Large intestine (tissue), 12 donors: ENCODE data around the gene HEATR5A. TPM values are rescaled to one million over a fixed set of nuclear protein-coding genes. Genes with fewer than 3 reads are reported as not detected.
"Not testable (repeated sequence)": the region's sequence is repeated elsewhere in the genome, so short reads cannot be mapped to it uniquely, and the experiment has no call there.

Experiments used
- DNase-seq, 2 donors: peaks; one replicate each; pipeline versions ENCODE4 v3.0.0 to v3.0.0-alpha.2; 2013
- H3K27ac ChIP-seq: one replicate; pipeline ENCODE4 v1.5.1; 2013; ENCODE audit warnings: low read length
- H3K27me3 ChIP-seq: 2 replicates; pipeline ENCODE4 v1.6.1; 2013; ENCODE audit warnings: low read length; ENCODE audit not compliant: control insufficient read depth, insufficient read depth
- H3K36me3 ChIP-seq: 2 replicates; pipeline ENCODE4 v1.6.1; 2013; ENCODE audit warnings: low read length; ENCODE audit not compliant: control insufficient read depth, insufficient read depth
- H3K4me1 ChIP-seq: one replicate; pipeline ENCODE4 v1.6.1; 2013; ENCODE audit warnings: low read length; ENCODE audit not compliant: control insufficient read depth, insufficient read depth
- H3K4me3 ChIP-seq: one replicate; pipeline ENCODE4 v1.5.1; 2013; ENCODE audit warnings: low read length
- H3K9me3 ChIP-seq: one replicate; pipeline ENCODE4 v1.6.1; 2013; ENCODE audit warnings: mild to moderate bottlenecking, low read depth, low read length, moderate library complexity; ENCODE audit not compliant: control insufficient read depth
- WGBS: methylation state at CpG from one replicate; pipeline ENCODE4 v1.1.5; 2013; ENCODE audit warnings: low lambda C conversion rate; ENCODE audit not compliant: insufficient coverage; 5-methylcytosine and 5-hydroxymethylcytosine counted together
- long read RNA-seq, 11 donors: transcript quantifications; one replicate each; lab custom pipeline, GENCODE V29; 2026
- polyA plus RNA-seq: library from polyadenylated mRNA; unstranded; fragments of 120-200 nt; gene quantifications from one replicate; pipeline ENCODE4 v1.2.1, GENCODE V29; 2013

Gene HEATR5A
- 23.7 TPM for polyA plus RNA-seq
- long read RNA-seq, donor 1, partial matches to known transcripts: 0 of 1 reads
- long read RNA-seq, donor 1, other reads (novel, unspliced or antisense): 0 of 1 reads
- long read RNA-seq, donor 2, partial matches to known transcripts: 0 of 3 reads
- long read RNA-seq, donor 2, other reads (novel, unspliced or antisense): 0 of 3 reads
- long read RNA-seq, donor 3: 0 reads
- long read RNA-seq, donor 4: 0 reads
- long read RNA-seq, donor 5, partial matches to known transcripts: 0 of 3 reads
- long read RNA-seq, donor 5, other reads (novel, unspliced or antisense): 0 of 3 reads
- long read RNA-seq, donor 6, partial matches to known transcripts: 0 of 2 reads
- long read RNA-seq, donor 6, other reads (novel, unspliced or antisense): 0 of 2 reads
- long read RNA-seq, donor 7, partial matches to known transcripts: 0 of 2 reads
- long read RNA-seq, donor 7, other reads (novel, unspliced or antisense): 0 of 2 reads
- long read RNA-seq, donor 8, partial matches to known transcripts: 0 of 3 reads
- long read RNA-seq, donor 8, other reads (novel, unspliced or antisense): 0 of 3 reads
- long read RNA-seq, donor 9, partial matches to known transcripts: 6 of 10 reads
- long read RNA-seq, donor 9, other reads (novel, unspliced or antisense): 0 of 10 reads
- long read RNA-seq, donor 10, transcript HEATR5A-201 (3 exons, 507 nt): major isoform, 5 of 5 reads
- long read RNA-seq, donor 10, partial matches to known transcripts: 0 of 5 reads
- long read RNA-seq, donor 10, other reads (novel, unspliced or antisense): 0 of 5 reads
- long read RNA-seq, donor 11: 0 reads

- Histone ChIP-seq H3K27me3 (no peaks in the 10 kb centered on the region), H3K27ac (peak within 1 kb of the TSS; percentile 89), H3K36me3 (no peaks in the 10 kb centered on the region), H3K4me3 (peak within 1 kb of the TSS; percentile 94), H3K9me3 (no peaks in the 10 kb centered on the region), H3K4me1 (no peaks in the 10 kb centered on the region)
- no CpG with 5 or more reads among the region's 56 CpGs for WGBS
- DNase-seq: peak; percentile 95 to 97
Measured at GRCh38 chr14:31420319-31421111, at the start of gene HEATR5A. TSS of gene HEATR5A (minus strand) at chr14:31420550. CDS start at chr14:31402975, 17,575 bp downstream.

- no peak for DNase-seq
- WGBS: 20% methylated on average over 1 of the region's 6 CpGs
- no peaks in the 10 kb centered on the region for H3K36me3 ChIP-seq
- no peaks in the 10 kb centered on the region for H3K27me3 ChIP-seq
- no peak overlapping the region for H3K27ac ChIP-seq
- H3K9me3 ChIP-seq: no peaks in the 10 kb centered on the region
- H3K4me1 ChIP-seq: no peaks in the 10 kb centered on the region
- H3K4me3 ChIP-seq: no peak overlapping the region
Measured at GRCh38 chr14:31466554-31466953, 46.2 kb upstream of the HEATR5A start.

GRCh38 chr14:31465111-31465510 is 44.8 kb upstream of the HEATR5A start:
- peak in 1 of 2 donors; percentile 13 for DNase-seq
- H3K27ac ChIP-seq: no peak overlapping the region
- no peaks in the 10 kb centered on the region for H3K4me1 ChIP-seq
- no peaks in the 10 kb centered on the region for H3K27me3 ChIP-seq
- H3K9me3 ChIP-seq: no peaks in the 10 kb centered on the region
- no peaks in the 10 kb centered on the region for H3K36me3 ChIP-seq
- no peak overlapping the region for H3K4me3 ChIP-seq

GRCh38 chr14:31462450-31462849 is 42.1 kb upstream of the HEATR5A start:
- not testable (repeated sequence) for H3K9me3 ChIP-seq, H3K27me3 ChIP-seq, H3K27ac ChIP-seq, H3K36me3 ChIP-seq, DNase-seq, H3K4me3 ChIP-seq, H3K4me1 ChIP-seq
- WGBS: no CpG with 5 or more reads among the region's 2 CpGs

GRCh38 chr14:31461545-31461944 is 41.2 kb upstream of the HEATR5A start:
- Histone ChIP-seq H3K4me3 (no peak overlapping the region), H3K27ac (no peak overlapping the region)
- WGBS: 95% methylated on average over 3 of the region's 3 CpGs

GRCh38 chr14:31457665-31458659 is 37.6 kb upstream of the HEATR5A start:
- peaks cover 3% of the 10 kb centered on the region for H3K4me1 ChIP-seq
- no peaks in the 10 kb centered on the region for H3K27me3 ChIP-seq
- WGBS: 30% methylated on average over 2 of the region's 11 CpGs
- H3K27ac ChIP-seq: peak overlapping the region; percentile 77
- peak overlapping the region; percentile 87 for H3K4me3 ChIP-seq
- no peaks in the 10 kb centered on the region for H3K9me3 ChIP-seq
- peaks cover 1% of the 10 kb centered on the region for H3K36me3 ChIP-seq
- DNase-seq: peak in 1 of 2 donors; percentile 50

More at GRCh38 chr14:31461545-31461944, 41.2 kb upstream of the HEATR5A start:
- Histone ChIP-seq H3K36me3 (no peaks in the 10 kb centered on the region), H3K27me3 (no peaks in the 10 kb centered on the region), H3K4me1 (peaks cover 3% of the 10 kb centered on the region), H3K9me3 (no peaks in the 10 kb centered on the region)
- no peak for DNase-seq

GRCh38 chr14:31456841-31457664 is 36.7 kb upstream of the HEATR5A start, which contains the start of gene DTD2:
TSS of gene DTD2 (minus strand) at chr14:31457506. CDS start at chr14:31457393, 113 bp downstream.
- no CpG with 5 or more reads among the region's 70 CpGs for WGBS
- Histone ChIP-seq H3K4me3 (peak within 1 kb of the TSS; percentile 87), H3K27ac (peak within 1 kb of the TSS; percentile 89)

GRCh38 chr14:31449971-31450610 is 29.7 kb upstream of the HEATR5A start:
- DNase-seq: no peak
- Histone ChIP-seq H3K4me1 (no peaks in the 10 kb centered on the region), H3K4me3 (no peak overlapping the region), H3K27me3 (no peaks in the 10 kb centered on the region), H3K27ac (no peak overlapping the region), H3K36me3 (peaks cover 16% of the 10 kb centered on the region), H3K9me3 (no peaks in the 10 kb centered on the region)
- no CpG with 5 or more reads among the region's 2 CpGs for WGBS

More at GRCh38 chr14:31456841-31457664, 36.7 kb upstream of the HEATR5A start, which contains the start of gene DTD2:
- Histone ChIP-seq H3K9me3 (no peaks in the 10 kb centered on the region), H3K4me1 (peaks cover 3% of the 10 kb centered on the region), H3K36me3 (peaks cover 4% of the 10 kb centered on the region), H3K27me3 (no peaks in the 10 kb centered on the region)
- peak; percentile 93 to 96 for DNase-seq
